Stimulated activated CD4-positive, alpha-beta T cell treated with anti-CD3 and anti-CD28 coated beads, TNF-alpha, amount 100 ng/mL, for 24 hours (primary cell): ENCODE results near the gene CCNB2.
"Not testable (repeated sequence)": the region's sequence is repeated elsewhere in the genome, so short reads cannot be mapped to it uniquely, and the experiment has no call there.

Experiments used
- DNase-seq, 3 experiments: peaks; one replicate each; pipeline ENCODE4 v3.0.0-alpha.2; 2020; ENCODE audit warnings: low read depth in 3 of 3

The CCNB2 gene

GRCh38 chr15:59104912-59105732, at the start of gene CCNB2:
TSS of gene CCNB2 (plus strand) at chr15:59105146. CDS start at chr15:59105269, 123 bp downstream.
- DNase-seq = peak; percentile 62 to 80 (median 68)

DNA sequence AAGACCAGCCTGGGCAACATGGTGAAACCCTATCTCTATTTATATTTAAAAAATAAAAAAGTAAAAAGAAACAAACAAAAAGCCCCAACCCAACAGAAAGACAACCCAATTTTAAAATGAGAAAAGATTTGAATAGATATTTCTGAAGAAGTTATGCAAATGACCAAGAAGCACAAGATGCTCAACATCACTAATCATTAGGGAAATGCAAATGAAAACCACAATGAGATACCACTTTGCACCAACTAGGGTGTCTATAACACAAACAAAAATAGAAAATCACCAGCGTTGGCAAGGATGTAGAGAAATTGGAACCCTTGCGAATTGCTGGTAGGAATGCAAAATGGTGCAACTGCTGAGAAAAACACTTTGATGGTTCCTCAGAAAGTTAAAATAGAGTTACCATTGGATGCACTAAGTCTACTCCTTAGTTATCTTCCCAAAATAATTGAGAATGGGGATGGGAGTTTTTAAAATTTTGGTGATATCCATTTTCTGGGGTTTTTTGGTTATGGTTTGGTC, 45.8 kb upstream of the CCNB2 start:
- DNase-seq = no peak

GRCh38 chr15:59060348-59060747, 44.6 kb upstream of the CCNB2 start:
- no peak for DNase-seq

- no peak for DNase-seq
These were observed 41.9 kb upstream of the CCNB2 start for GRCh38 chr15:59063042-59063441.

GRCh38 chr15:59069430-59069829, 35.5 kb upstream of the CCNB2 start:
- no peak for DNase-seq

DNA sequence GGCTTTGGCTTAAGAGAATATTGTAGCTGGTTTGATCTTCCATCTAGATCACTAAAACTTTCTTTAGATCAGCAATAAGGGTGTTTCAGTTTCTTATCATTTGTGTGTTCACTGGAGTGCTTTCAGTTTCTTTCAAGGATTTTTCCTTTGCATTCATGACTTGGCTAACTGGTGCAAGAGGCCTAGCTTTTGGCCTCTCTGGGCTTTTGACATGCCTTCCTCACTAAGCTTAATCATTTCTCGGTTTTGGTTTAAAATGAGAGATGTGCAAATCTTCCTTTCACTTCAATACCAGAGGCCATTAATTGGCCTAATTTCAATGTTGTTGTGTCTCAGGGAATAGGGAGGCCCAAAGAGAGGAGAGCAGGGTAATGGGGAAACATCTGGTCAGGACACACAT, 30.3 kb upstream of the CCNB2 start:
- no peak for DNase-seq

DNA sequence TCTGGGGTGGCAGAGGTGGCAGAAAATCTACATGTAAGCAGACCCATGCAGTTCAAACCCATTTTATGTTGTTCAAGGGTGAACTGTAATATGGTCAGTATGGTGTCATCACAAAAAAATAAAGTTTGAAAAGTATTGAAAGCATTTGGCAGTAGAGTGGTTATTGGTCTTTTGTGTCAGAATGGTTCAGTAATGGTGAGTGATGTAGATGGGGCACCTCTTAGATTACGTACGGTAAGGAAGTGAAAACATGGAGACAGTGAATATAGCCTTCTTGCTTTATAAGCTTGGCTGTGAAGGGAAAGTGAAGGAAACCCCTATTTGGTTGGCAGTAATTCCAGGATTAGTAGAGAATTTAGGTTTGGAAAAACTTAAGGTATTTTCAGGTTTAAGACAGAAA, 17.2 kb upstream of the CCNB2 start:
- DNase-seq = no peak

GRCh38 chr15:59094077-59094476, 10.9 kb upstream of the CCNB2 start:
- DNase-seq = no peak

DNA sequence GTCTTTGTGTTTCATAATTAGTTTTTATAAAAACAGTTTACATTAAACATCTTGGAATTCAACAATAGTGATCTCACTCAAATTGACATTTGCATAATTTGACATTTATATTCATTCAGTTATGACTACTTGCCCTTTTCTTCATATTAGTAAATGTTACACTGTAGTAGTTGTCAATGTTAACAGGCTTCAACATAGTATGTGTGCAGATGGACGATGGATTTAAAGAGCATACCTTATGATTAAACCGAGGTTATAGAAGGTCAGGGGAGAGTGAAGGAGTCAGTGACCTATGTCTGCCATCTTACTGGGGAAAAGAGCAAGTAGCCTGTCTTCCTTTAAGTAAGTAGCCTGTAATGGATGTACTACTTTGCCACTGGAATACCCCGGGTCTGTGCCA, 8.5 kb upstream of the CCNB2 start:
- no peak for DNase-seq

DNA sequence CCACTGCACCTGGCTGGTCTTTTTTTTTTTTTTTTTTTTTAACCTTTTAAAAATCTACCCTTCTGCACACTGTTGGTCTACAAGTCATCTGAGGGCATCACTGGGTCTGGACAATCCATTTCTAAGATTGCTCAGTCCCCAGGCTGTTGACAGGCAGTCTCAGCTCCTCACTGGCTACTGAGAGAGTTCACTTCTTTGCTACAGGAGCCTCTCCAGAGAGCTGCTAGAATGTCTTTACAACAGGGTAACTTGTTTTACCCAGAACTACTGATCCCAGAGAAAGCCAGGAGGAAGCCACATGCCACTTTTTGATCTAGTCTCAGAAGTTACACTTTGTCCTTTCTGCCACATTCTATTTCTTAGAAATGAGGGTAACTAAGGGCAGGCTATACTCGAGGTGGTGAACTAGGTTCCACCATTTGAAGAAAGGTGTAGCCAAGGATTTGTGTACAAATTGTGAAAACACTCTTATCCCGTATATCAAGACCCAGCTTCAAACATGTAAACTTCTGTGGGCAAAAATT, 5.7 kb upstream of the CCNB2 start:
- no peak for DNase-seq

DNA sequence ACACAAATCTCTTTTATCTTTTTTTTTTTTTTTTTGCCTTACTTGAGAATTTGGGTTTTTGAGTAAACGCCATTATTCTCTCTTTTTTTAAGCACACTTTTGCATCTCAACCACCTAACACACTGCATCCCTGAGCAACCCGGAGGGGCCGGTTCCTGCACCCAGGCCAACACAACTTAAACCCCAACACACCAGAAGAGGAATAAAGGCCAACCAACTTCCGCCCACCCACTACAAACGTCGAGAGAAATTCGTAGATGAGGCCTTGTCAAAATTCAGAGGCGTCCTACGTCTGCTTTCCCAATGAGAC, 389 bp upstream of the CCNB2 start:
- DNase-seq = no peak

DNA sequence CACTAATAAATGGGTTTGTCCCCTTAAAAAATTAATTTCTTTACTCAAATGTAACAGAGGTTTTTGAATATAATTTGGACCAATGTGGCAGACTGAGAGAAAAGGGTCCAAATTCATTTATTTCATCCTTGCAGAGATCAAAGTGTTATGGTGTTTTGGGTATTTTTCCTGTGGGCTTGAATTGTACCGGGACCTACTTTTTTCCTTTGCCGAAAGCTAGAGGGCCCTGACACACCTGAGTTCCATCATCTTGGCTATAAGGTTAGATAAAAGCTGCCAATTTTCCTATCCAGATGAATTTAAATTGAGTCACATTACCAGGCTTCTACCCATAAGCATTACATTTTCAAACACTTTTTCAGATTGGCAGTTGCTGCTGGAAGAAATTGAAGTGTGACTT, 908 bp downstream of the CCNB2 start:
- no peak for DNase-seq

DNA sequence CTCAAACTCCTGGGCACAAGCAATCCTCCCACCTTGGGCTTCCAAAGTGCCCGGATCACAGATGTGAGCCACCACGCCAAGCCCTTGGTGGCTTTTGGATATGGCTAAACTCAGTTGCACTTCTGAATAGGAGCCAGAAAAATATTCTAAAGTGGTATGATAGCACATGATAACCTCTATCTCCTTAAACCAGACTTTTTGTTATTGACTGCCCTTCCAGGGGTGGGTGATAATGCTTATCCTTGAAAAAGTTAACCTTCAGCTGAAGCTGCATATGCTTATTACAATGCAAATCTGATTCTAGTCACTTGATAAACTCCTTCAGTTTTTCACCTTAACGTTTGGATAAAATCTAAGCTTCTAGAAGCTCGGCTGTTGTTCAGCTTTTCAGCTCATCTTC, 6.3 kb downstream of the CCNB2 start:
- no peak for DNase-seq

- no peak for DNase-seq
These were observed 10.1 kb downstream of the CCNB2 start for GRCh38 chr15:59115047-59115446.

DNA sequence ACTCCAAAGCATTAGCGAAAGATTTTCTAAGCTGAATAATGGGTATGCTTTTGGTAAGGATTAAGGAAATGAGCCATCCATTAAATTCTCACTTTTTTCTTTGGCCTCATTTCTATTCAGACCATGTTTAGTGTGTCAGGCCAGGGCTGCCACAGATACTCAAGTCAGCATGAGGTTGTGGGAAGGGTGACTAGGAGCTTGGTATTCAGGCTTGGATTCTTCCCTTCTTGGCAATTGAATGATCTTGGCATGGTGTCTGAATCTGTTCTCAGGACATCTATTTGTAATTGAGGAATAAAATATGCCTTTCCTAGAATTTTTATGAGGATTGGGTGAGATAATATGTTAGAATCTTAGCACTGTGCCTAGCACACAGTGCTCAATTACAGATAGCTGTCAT, 11.2 kb downstream of the CCNB2 start:
- DNase-seq = no peak

DNA sequence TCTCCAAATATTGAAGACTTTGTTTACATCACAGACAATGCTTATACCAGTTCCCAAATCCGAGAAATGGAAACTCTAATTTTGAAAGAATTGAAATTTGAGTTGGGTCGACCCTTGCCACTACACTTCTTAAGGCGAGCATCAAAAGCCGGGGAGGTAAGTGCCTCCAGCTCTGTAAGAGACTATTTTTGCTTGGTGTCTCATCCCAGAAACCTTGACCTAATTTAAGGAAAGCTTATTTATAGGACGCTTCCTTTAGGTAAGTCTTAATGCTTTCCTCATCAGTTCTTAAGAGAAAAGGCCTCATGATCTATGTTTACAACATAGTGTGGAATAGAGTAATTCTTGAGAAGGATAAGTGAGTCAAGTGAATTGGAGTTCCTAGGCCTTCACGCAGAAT, 11.8 kb downstream of the CCNB2 start:
- no peak for DNase-seq

GRCh38 chr15:59119625-59120024, 14.7 kb downstream of the CCNB2 start:
- no peak for DNase-seq

DNA sequence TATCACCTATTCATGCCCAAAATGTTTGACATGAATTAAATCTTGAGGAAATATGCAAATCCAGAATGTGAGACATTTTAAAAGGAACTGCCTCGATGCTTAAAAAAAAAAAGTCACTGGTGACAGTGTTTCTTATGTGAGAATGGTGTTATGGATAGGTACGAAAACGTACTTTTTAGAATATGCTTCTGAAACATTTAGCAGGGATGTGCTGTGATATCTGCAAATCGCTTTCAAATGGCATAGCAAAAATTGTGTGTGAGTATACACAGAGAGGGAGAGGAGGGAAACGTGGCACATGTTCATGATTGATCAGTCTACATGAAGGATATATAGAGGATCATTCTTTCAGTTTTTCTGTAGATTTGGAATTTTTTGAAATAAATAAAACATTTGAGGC, 16.0 kb downstream of the CCNB2 start:
- DNase-seq = no peak

DNA sequence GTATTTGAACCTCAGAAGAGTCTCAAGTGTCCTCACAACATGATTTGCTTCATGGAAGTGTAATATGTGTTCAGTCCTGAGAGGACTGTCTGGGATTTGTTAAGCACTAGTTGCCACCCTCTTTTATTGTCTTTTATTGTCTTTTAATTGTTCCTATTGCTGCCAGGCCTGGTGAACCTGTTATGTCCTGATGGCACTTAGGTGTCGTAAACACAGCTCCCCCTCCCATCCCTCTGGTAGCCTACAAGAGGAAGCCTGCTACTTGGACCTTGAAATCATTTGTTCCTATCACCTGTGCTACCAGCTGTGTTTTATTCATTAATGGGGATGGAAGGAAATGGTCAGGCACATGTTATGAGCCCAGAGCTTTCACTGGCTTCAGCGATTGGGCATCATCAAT, 19.3 kb downstream of the CCNB2 start:
- DNase-seq = no peak

DNA sequence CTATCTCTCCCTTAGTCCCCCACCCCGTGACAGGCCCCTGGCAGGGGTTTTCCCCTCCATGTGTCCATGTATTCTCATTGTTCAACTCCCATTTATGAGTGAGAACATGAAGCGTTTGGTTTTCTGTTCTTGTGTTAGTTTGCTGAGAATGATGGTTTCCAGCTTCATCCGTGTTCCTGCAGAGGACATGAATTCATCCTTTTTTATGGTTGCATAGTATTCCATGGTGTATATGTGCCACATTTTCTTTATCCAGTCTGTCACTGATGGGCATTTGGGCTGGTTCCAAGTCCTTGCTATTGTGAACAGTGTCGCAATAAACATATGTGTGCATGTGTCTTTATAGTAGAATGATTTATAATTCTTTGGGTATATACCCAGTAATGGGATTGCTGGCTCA, 20.7 kb downstream of the CCNB2 start:
- DNase-seq = not testable (repeated sequence)

GRCh38 chr15:59127255-59127654, 22.3 kb downstream of the CCNB2 start:
- DNase-seq = not testable (repeated sequence)

DNA sequence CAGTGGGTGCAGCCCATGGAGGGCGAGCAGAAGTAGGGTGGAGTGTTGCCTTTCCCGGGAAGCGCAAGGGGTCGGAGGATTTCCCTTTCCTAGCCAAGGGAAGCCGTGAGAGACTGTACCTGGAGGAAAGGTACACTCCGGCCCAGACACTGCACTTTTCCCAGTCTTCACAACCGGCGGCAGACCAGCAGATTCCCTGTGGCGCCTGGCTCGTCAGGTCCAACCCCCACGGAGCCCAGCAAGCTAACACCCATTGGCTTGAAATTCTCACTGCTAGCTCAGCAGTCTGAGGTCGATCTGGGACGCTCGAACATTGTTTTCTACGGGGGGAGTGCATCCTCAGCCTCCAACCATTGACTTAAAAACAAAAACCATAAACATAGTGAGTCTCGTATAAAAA, 26.5 kb downstream of the CCNB2 start:
- DNase-seq = no peak

DNA sequence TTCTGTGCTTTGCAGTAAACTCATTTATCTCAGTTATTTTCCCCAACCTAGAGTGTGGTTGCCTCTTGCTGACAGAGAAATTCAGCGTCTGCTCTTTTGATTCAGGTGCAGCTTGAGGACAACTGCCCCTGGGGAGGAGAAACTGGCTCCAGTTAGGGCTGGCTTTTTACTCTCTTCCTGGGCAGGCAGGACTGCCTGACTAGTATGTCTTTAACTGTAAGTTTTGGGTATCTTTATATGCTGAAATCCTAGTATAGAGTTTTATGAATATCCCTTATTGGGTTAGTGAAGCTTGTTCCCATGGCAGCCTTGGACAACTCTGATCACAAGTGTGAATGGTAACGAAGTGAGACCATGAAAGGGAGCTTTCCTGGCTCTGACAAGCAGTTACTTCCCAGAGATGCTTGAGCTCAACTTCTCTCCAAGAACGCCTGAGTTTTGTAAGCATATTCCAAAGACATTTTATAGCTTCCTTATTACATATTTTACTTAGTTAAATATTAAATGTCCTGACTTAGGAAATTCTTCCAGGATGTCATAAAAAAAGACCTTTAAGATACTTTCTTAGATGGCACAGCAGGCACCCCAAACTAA, 27.1 kb downstream of the CCNB2 start:
- no peak for DNase-seq
